Measurements from ENCODE around the gene CEP95.

CEP95 gene

GRCh38 chr17:64496786-64497564 lies 9.8 kb upstream of the CEP95 start, which contains the start of gene POLG2:
Gene POLG2 (minus strand): TSS chr17:64497054. CDS start chr17:64496968, 86 bp downstream.
- DNase-seq, result peak; percentile 92

GRCh38 chr17:64497565-64498035 lies 9.2 kb upstream of the CEP95 start:
- no peak for DNase-seq

GRCh38 chr17:64498308-64499203 lies 8.2 kb upstream of the CEP95 start:
- no peak for DNase-seq

- DNase-seq, result peak; percentile 34
Observed at GRCh38 chr17:64499805-64500486, 6.8 kb upstream of the CEP95 start.

- no peak for DNase-seq
Observed at GRCh38 chr17:64500487-64500859, 6.3 kb upstream of the CEP95 start.

GRCh38 chr17:64500862-64501765 lies 5.7 kb upstream of the CEP95 start:
- no peak for DNase-seq

GRCh38 chr17:64502021-64502420 lies 4.8 kb upstream of the CEP95 start:
- no peak for DNase-seq

- DNase-seq, result no peak
Observed at GRCh38 chr17:64502809-64503208, 4.0 kb upstream of the CEP95 start.

- DNase-seq, result no peak
Observed at GRCh38 chr17:64503341-64503740, 3.4 kb upstream of the CEP95 start.

GRCh38 chr17:64503821-64504768 lies 2.7 kb upstream of the CEP95 start:
- DNase-seq, result no peak

GRCh38 chr17:64504769-64505339 lies 1.9 kb upstream of the CEP95 start:
- DNase-seq, result peak; percentile 54

GRCh38 chr17:64505340-64506200 lies 1.2 kb upstream of the CEP95 start:
- peak; percentile 92 for DNase-seq

- peak; percentile 97 for DNase-seq
Observed at GRCh38 chr17:64506201-64506575, 589 bp upstream of the CEP95 start, which contains the start of gene DDX5. Gene DDX5 (minus strand): TSS chr17:64506289. CDS start chr17:64506119, 170 bp downstream.

GRCh38 chr17:64507413-64507782 lies 621 bp downstream of the CEP95 start:
- DNase-seq, result peak; percentile 73

- no peak for DNase-seq
Observed at GRCh38 chr17:64508683-64509082, 1.9 kb downstream of the CEP95 start.

- no peak for DNase-seq
Observed at GRCh38 chr17:64509179-64509578, 2.4 kb downstream of the CEP95 start.

- DNase-seq, result no peak
Observed at GRCh38 chr17:64515419-64515818, 8.6 kb downstream of the CEP95 start.

GRCh38 chr17:64515829-64516228 lies 9.1 kb downstream of the CEP95 start:
- no peak for DNase-seq

- DNase-seq, result no peak
Observed at GRCh38 chr17:64519601-64520000, 12.8 kb downstream of the CEP95 start.
